Measurements from ENCODE around the gene HYI.
"Not testable (repeated sequence)": the region's sequence is repeated elsewhere in the genome, so short reads cannot be mapped to it uniquely, and the experiment has no call there.

HYI gene

DNA sequence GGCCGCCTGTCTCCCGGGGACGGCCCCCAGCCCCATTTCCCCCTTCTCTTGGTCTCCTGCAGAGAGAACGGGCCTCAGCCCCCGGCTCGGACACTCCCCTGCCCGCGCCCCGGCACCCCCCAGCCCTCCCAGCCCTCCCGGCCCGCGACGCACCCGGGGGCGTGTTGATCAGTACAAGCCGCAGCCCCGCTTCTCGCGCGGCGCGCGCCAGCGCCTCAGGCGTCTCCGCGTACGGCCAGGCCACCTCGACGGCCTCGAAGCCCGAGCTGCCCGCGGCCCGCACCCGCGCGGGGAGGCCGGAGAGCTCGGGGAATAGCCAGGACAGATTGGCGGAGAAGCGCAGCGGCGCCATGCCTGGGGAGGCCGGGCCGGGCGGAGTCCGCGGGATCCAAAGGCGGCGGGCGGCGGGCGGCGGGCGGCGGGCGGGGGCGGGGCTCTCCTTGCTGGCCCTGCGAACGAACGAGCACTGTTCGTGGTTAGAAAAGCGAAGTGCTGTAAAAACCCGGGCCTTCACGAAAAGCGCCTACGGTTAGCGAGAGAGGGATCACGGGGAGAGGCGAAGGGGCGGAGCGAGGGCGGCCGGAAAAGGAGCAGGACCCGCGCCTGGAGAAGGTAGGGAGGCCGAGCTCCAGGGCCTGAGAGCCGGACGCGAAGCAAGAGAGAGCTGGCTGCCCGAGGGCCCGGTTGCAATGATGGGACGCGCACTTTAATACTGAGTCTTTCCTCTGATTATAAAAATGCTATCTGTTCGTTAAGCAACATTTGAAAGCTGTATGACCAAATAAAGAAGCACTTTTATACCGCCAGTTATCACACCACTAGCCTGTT lies at the start of gene HYI:
HYI (minus strand) TSS at position 490 of the 828 bp plus-strand sequence; CDS start at position 352, 138 bp downstream.
- in situ Hi-C loops (cut with MboI; ENCODE audit: low sequenced_read_pairs) = no loop called here

DNA sequence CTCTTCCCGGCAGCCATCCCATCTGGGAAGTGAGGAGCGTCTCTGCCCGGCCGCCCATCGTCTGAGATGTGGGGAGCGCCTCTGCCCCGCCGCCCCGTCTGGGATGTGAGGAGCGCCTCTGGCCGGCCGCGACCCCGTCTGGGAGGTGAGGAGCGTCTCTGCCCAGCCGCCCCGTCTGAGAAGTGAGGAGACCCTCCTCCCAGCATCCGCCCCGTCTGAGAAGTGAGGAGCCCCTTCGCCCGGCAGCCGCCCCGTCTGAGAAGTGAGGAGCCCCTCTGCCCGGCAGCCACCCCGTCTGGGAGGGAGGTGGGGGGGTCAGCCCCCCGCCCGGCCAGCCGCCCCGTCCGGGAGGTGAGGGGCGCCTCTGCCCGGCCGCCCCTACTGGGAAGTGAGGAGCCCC lies 48.1 kb upstream of the HYI start:
- in situ Hi-C loops (cut with MboI; ENCODE audit: low sequenced_read_pairs) = not testable (repeated sequence)

GRCh38 chr1:43499898-43500297 lies 46.2 kb upstream of the HYI start:
- in situ Hi-C loops (cut with MboI; ENCODE audit: low sequenced_read_pairs) = no loop called here

DNA sequence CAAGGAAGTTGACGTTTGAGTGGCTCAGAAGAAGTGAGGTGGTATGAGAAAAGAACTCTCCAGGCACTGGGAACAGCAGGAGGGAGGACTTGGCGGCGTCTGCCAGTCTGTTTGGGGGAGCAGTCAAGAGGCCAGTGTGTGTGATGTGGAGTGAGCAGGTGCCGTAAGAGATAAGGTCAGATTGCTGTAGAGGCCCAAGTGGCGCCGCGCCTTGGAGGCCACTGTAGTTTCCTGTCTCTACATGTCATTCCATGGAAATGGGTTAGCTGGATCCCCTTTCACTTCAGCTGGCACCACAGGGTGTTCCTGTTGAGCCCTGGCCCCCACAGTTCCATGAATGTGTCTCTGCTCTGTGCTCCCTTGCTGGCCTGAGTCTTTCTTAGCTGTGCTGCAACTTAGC lies 41.5 kb upstream of the HYI start:
- in situ Hi-C loops (cut with MboI; ENCODE audit: low sequenced_read_pairs) = no loop called here

GRCh38 chr1:43493661-43494450 lies 40.1 kb upstream of the HYI start:
- in situ Hi-C loops (cut with MboI; ENCODE audit: low sequenced_read_pairs) = no loop called here

GRCh38 chr1:43492826-43493225 lies 39.1 kb upstream of the HYI start:
- in situ Hi-C loops (cut with MboI; ENCODE audit: low sequenced_read_pairs) = no loop called here

GRCh38 chr1:43491061-43491460 lies 37.3 kb upstream of the HYI start:
- in situ Hi-C loops (cut with MboI; ENCODE audit: low sequenced_read_pairs) = no loop called here

- in situ Hi-C loops (cut with MboI; ENCODE audit: low sequenced_read_pairs) = no loop called here
Observed at GRCh38 chr1:43488165-43488564, 34.4 kb upstream of the HYI start.

DNA sequence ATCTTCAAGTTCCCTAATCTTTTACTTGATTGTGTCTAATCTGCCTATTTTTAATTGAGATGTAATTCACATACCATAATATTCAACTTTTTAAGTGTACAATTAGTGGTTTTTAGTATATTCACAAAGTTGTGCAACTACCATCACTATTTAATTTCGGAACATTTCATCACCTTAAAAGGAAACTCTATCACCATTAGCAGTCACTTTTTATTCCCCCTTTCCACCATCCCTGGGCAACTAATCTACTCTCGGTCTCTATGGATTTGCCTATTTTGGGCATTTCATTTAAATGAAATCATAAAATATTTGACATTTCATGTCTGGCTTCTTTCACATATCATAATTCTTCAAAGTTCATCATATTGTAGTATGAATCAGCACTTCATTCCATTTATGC lies 30.6 kb upstream of the HYI start:
- in situ Hi-C loops (cut with MboI; ENCODE audit: low sequenced_read_pairs) = no loop called here

DNA sequence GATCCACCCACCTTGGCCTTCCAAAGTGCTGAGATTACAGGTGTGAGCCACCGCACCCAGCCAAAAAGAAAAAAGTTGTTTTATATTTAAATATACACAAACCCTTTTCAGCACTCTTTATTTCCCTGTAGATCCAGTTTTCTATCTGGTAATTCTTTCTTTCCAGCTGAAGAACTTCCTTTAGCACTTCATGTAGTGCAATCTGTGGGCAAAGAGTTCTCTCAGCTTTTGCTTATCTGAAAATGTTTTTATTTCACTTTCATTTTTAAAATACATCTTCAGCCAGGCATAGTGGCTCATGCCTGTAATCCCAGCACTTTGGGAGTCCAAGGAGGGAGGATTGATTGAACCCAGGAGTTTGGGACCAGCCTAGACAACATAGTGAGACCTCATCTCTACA lies 28.5 kb upstream of the HYI start:
- in situ Hi-C loops (cut with MboI; ENCODE audit: low sequenced_read_pairs) = no loop called here

GRCh38 chr1:43481491-43481890 lies 27.8 kb upstream of the HYI start:
- in situ Hi-C loops (cut with MboI; ENCODE audit: low sequenced_read_pairs) = no loop called here

GRCh38 chr1:43479414-43479813 lies 25.7 kb upstream of the HYI start:
- in situ Hi-C loops (cut with MboI; ENCODE audit: low sequenced_read_pairs) = no loop called here

DNA sequence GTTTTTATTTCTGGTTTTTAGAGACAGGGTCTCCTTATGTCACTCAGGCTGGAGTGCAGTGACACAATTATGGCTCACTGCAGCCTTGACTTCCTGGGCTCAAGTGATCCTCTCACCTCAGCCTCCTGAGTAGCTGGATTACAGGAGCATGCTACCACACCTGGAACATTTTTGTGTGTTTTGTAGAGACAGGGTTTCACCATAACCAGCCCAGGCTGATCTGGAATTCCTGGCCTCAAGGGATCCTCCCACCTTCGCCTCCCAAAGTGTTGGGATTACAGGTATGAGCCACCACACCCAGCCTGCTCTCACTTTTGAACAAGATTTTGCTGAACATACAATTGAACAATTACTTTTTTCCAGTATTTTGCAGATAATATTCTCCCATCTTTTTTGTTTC lies 24.0 kb upstream of the HYI start:
- in situ Hi-C loops (cut with MboI; ENCODE audit: low sequenced_read_pairs) = no loop called here

DNA sequence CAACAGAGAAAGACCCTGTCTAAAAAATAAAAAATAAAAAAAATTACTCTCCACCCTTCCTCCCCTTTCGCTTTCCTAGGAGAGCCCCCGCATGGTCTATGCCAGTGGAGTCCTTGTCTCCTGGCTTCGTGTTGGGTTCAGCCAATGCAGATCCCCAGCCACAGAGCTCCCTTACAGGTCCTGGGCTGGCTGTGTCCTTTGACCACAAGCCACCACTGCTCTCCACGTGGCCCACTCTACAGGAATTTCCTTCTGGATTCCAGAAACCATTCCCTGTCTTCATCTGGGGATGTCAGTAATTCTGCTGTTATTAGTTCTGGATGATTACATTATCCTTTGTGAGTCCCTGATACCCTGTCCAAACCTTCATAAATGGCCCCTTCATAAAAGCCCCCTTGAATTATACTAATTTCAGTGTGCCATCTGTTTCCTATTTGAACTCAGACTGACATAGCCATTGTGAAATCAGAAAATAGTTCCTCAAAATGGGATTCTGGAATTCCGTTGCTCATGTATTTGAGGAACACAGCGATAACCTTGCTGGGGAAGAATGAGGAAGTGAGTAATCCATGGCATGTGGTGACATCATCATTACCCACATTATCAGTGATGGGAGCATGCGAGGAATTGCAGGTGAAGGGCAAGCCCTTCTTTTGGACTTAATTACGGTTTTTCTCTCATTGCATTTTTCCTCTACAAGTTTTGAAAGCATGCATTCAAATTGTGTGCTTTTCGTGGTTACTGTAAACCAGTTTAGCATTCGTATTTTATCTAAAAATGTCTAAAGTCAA lies 22.1 kb upstream of the HYI start:
- in situ Hi-C loops (cut with MboI; ENCODE audit: low sequenced_read_pairs) = not testable (repeated sequence)

DNA sequence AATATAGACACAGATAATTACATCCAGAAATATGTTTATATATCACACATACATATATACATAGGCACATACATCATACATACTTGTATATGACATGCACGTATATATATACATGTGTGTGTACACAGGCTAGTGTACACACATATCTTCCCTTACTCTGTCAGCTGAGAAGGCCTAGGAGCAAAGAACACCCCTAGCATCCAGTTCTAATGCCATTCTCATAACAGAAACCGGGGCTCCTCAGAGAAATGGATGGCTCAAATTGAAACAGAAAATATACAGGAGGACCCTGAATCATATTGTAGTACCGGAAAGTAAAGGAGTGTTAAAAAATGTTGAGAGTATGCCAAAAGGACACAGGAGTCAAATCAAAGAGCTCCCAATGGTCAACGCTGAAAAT lies 19.7 kb upstream of the HYI start:
- in situ Hi-C loops (cut with MboI; ENCODE audit: low sequenced_read_pairs) = no loop called here

- in situ Hi-C loops (cut with MboI; ENCODE audit: low sequenced_read_pairs) = not testable (repeated sequence)
Observed at GRCh38 chr1:43472463-43473151, 18.9 kb upstream of the HYI start.

- in situ Hi-C loops (cut with MboI; ENCODE audit: low sequenced_read_pairs) = no loop called here
Observed at GRCh38 chr1:43472087-43472462, 18.3 kb upstream of the HYI start.

GRCh38 chr1:43469932-43470331 lies 16.2 kb upstream of the HYI start:
- in situ Hi-C loops (cut with MboI; ENCODE audit: low sequenced_read_pairs) = no loop called here

GRCh38 chr1:43468414-43468813 lies 14.7 kb upstream of the HYI start:
- in situ Hi-C loops (cut with MboI; ENCODE audit: low sequenced_read_pairs) = no loop called here

DNA sequence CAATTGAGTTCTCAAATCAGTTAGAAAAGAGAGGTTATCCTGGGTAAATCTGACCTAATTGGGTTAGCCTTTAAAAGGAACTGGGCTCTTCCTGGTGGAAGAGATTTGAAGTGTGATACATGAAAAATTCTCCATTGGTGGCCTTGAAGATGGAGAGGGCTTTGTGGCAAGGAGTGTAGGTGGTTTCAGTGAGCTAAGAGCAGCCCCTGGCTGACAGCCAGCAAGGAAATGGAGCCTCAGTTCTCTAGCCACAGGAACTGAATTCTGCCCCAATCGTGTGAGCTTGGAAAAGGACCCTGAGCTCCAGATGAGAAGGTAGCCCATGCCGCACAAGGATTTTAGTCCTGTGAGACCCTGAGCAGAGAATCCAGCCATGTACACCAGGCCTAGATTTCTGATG lies 12.7 kb upstream of the HYI start:
- in situ Hi-C loops (cut with MboI; ENCODE audit: low sequenced_read_pairs) = no loop called here

DNA sequence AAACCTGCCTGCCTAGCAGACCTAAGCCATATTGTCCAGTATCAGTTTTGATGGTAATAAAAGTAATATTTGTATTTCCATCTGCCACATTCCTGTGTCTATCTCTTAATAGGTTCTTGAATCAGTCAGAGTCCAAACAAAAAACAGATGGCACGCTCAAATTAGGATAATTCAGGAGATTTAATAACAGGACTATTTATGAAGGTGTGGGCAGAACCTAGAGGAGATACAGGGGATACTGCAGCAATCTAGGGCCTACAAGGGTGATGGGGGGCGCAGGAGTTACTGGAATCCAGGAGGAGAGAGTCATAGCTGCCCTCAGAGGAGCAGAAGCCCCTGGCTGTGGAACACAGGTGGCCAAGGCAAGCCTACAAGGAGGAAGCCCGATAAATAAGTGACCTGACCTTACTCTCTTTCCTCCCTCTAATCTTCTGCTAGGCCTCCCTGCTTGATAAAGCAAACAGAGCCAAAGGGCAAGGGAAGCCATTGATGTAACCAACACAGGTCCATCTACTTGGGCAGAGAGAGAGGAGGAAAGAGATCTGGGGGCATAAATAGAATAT lies 11.9 kb upstream of the HYI start:
- in situ Hi-C loops (cut with MboI; ENCODE audit: low sequenced_read_pairs) = no loop called here

Measured in HL-60/S4 treated with phorbol 12-myristate 13-acetate at 8.2 ng/mL for 4 days and 3 days (cell line).